BLaER1 (cell line): ENCODE data around the gene TIGD4.

Source experiments
- H3K27ac ChIP-seq: shearing (Covaris generic); formaldehyde crosslinking; 2 replicates; pipeline ENCODE4 v1.8.1; 2022
- H3K27me3 ChIP-seq: shearing (Covaris generic); formaldehyde crosslinking; 2 replicates; pipeline ENCODE4 v1.8.1; 2022
- H3K36me3 ChIP-seq: shearing (Covaris generic); formaldehyde crosslinking; 2 replicates; pipeline ENCODE4 v1.8.1; 2022
- H3K4me1 ChIP-seq: shearing (Covaris generic); formaldehyde crosslinking; 2 replicates; pipeline ENCODE4 v1.8.1; 2022
- H3K4me2 ChIP-seq: shearing (Covaris generic); formaldehyde crosslinking; 2 replicates; pipeline ENCODE4 v1.8.1; 2022
- H3K4me3 ChIP-seq: shearing (Covaris generic); formaldehyde crosslinking; 2 replicates; pipeline ENCODE4 v1.8.1; 2022
- H3K9ac ChIP-seq: shearing (Covaris generic); formaldehyde crosslinking; 2 replicates; pipeline ENCODE4 v1.8.1; 2022
- H3K9me3 ChIP-seq: shearing (Covaris generic); formaldehyde crosslinking; 2 replicates; pipeline ENCODE4 v1.8.1; 2022
- H4K20me1 ChIP-seq: shearing (Covaris generic); formaldehyde crosslinking; 2 replicates; pipeline ENCODE4 v1.8.1; 2022
- Cebpa-rat ChIP-seq: shearing (Covaris generic); IDR thresholded peaks from 2 replicates; pipeline ENCODE4 v1.8.1; 2022

The TIGD4 gene

DNA sequence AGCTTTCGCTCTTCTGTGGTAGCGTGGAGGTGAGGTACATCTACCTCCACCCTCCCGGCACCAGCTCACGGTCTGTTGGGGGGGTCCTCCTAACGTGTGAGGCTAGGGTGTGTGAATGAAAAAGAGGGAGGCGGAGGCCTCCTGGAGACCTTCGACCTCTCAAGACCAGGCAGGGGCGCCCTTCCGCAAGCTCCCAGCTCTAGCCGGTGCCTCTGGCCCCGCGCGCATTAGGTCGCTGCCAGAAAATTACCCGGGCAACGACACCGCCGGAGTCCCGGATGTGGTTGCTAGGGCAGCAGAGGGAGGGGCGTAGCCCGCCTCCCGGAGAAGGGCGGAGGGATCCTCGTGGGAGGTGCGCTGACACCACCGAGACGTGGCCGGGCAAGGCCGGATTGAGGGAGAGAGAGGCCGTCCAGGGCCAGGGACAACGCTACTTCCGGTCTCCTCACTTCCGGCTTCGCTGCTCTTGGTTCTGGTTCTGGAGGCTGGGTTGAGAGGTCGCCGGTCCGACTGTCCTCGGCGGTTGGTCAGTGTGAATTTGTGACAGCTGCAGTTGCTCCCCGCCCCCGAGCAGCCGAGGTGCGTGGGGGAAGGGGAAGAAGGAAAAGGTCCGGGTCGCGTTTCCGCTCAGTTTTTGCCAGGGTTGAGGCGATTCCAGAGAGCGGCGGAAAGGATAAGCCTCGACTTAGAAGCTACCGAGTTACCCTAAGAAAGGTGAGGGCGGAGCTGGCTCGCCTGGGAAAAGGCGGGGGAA, at the start of gene TIGD4, which contains the start of gene ARFIP1:
Gene TIGD4, minus strand, starts transcription at position 218 of the 754 bp plus-strand sequence. CDS start 8,726 bp downstream, outside the sequence.
Gene ARFIP1, plus strand, starts transcription at position 442 of the 754 bp plus-strand sequence. CDS start 49,680 bp downstream, outside the sequence.
- Histone ChIP-seq H3K4me3 (peak within 1 kb of the TSS; percentile 76), H3K9me3 (no peaks in the 10 kb centered on the region), H4K20me1 (peaks cover 45% of the 10 kb centered on the region), H3K27ac (peak within 1 kb of the TSS; percentile 62), H3K4me1 (peaks cover 59% of the 10 kb centered on the region), H3K27me3 (no peaks in the 10 kb centered on the region), H3K4me2 (peak within 1 kb of the TSS; percentile 88), H3K9ac (peak within 1 kb of the TSS; percentile 73), H3K36me3 (no peaks in the 10 kb centered on the region)
- no peak for TF ChIP-seq Cebpa-rat

DNA sequence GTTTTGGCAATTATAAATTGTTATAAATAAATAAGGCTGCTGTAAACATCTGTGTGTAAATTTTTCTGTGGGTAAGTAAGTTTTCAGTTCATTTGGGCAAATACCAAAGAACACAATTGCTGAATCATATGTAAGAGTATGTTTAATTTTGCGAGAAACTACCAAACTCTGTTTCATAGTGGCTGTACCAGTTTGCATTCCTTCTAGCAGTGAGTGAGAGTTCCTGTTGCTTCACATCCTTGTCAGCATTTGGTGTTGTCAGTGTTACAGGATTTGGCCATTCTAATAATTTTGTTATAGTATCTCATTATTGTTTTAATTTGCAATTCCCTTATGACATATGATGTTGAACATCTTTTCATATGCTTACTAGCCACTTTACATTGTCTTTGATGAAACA, 48.6 kb upstream of the TIGD4 start:
- no peak overlapping the region for H3K9ac ChIP-seq
- H3K27ac ChIP-seq = no peak overlapping the region
- H3K4me3 ChIP-seq = no peak overlapping the region
- 0 out of 2 replicates have a peak, but pooled peaks cover 8% of the 10 kb centered on the region for H3K36me3 ChIP-seq
- no peak overlapping the region for H3K4me2 ChIP-seq
- H3K9me3 ChIP-seq = peaks cover 9% of the 10 kb centered on the region
- TF ChIP-seq Cebpa-rat = no peak
- no peaks in the 10 kb centered on the region for H4K20me1 ChIP-seq
- no peaks in the 10 kb centered on the region for H3K4me1 ChIP-seq
- H3K27me3 ChIP-seq = no peaks in the 10 kb centered on the region

- Histone ChIP-seq H3K4me3 (no peak overlapping the region), H3K9ac (no peak overlapping the region), H3K27ac (no peak overlapping the region), H3K27me3 (no peaks in the 10 kb centered on the region), H3K36me3 (peaks cover 7% of the 10 kb centered on the region; the same call in 1 of the 2 replicates), H3K4me2 (no peak overlapping the region), H3K9me3 (peaks cover 16% of the 10 kb centered on the region), H4K20me1 (no peaks in the 10 kb centered on the region), H3K4me1 (no peaks in the 10 kb centered on the region)
- TF ChIP-seq Cebpa-rat = no peak
Observed at GRCh38 chr4:152825336-152825735, 45.8 kb upstream of the TIGD4 start.

GRCh38 chr4:152824561-152824960, 45.0 kb upstream of the TIGD4 start:
- Histone ChIP-seq H3K27me3 (no peaks in the 10 kb centered on the region), H3K36me3 (peaks cover 15% of the 10 kb centered on the region), H3K9me3 (peaks cover 24% of the 10 kb centered on the region), H3K9ac (no peak overlapping the region), H4K20me1 (no peaks in the 10 kb centered on the region), H3K4me3 (no peak overlapping the region), H3K4me2 (no peak overlapping the region), H3K27ac (no peak overlapping the region), H3K4me1 (no peaks in the 10 kb centered on the region)
- no peak for TF ChIP-seq Cebpa-rat

DNA sequence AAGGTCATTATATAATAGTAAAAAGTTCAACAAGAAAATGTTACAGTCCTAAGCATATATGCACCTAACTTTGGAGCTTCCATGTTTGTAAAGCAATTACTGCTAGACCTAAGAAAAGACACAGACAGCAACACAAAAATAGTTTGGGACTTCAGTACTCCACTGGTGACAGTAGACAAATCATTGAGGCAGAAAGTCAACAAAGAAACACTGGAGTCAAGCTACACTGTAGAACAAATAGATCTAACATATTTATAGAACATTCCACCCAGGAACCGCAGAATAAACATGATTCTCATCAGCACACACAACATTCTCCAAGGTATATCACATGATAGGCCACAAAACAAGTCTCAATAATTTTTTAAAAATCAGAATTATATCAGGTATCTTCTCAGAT, 42.8 kb upstream of the TIGD4 start:
- H3K9me3 ChIP-seq = peaks cover 36% of the 10 kb centered on the region
- peaks cover 11% of the 10 kb centered on the region for H3K4me1 ChIP-seq
- no peak overlapping the region for H3K4me2 ChIP-seq
- peaks cover 28% of the 10 kb centered on the region for H3K36me3 ChIP-seq
- no peak overlapping the region for H3K9ac ChIP-seq
- no peak overlapping the region for H3K27ac ChIP-seq
- no peak for TF ChIP-seq Cebpa-rat
- no peaks in the 10 kb centered on the region for H3K27me3 ChIP-seq
- no peaks in the 10 kb centered on the region for H4K20me1 ChIP-seq
- no peak overlapping the region for H3K4me3 ChIP-seq

GRCh38 chr4:152820073-152820472, 40.5 kb upstream of the TIGD4 start:
- no peaks in the 10 kb centered on the region for H3K27me3 ChIP-seq
- peaks cover 53% of the 10 kb centered on the region for H3K9me3 ChIP-seq
- H3K4me3 ChIP-seq = no peak overlapping the region
- peaks cover 20% of the 10 kb centered on the region for H3K4me1 ChIP-seq
- no peak for TF ChIP-seq Cebpa-rat
- H3K4me2 ChIP-seq = no peak overlapping the region
- H3K9ac ChIP-seq = no peak overlapping the region
- no peaks in the 10 kb centered on the region for H4K20me1 ChIP-seq
- no peak overlapping the region for H3K27ac ChIP-seq
- H3K36me3 ChIP-seq = peaks cover 41% of the 10 kb centered on the region

DNA sequence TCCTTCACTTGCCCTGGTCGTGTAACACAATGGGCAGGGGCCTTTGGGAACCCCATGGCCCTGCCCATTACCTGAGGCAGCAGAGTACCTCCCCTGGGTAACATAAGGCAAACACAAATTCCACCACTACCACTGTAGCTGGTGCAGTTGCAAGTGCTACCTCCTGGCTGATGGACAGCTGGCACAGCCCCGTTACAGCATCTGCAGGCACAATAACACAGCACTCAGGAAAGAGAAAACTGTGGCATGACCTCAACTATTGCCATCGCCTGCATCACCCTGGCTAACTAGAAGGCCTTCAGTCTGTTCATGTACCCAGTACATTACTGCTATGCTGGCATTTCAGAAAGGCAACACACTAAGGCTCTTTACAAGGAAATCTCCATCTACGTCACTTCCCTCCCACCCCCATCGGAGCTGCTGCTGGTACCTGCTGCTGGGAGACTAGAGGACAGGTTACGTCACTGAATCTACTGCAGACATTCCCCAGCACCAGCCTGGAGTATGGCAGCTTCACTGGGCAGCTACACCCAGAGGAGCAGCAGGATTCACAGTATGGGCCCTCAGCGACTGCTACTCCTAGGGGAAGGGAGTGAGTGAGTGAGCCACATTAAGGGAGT, 39.6 kb upstream of the TIGD4 start:
- H3K9ac ChIP-seq = no peak overlapping the region
- H3K27me3 ChIP-seq = no peaks in the 10 kb centered on the region
- H3K9me3 ChIP-seq = peaks cover 62% of the 10 kb centered on the region
- no peaks in the 10 kb centered on the region for H4K20me1 ChIP-seq
- H3K27ac ChIP-seq = no peak overlapping the region
- peaks cover 50% of the 10 kb centered on the region for H3K36me3 ChIP-seq
- TF ChIP-seq Cebpa-rat = no peak
- H3K4me3 ChIP-seq = no peak overlapping the region
- H3K4me2 ChIP-seq = no peak overlapping the region
- peaks cover 20% of the 10 kb centered on the region for H3K4me1 ChIP-seq

GRCh38 chr4:152817331-152817730, 37.8 kb upstream of the TIGD4 start:
- peak overlapping the region; percentile 43 for H3K4me2 ChIP-seq
- peaks cover 76% of the 10 kb centered on the region for H3K9me3 ChIP-seq
- H3K4me3 ChIP-seq = no peak overlapping the region
- TF ChIP-seq Cebpa-rat = no peak
- H3K36me3 ChIP-seq = peaks cover 58% of the 10 kb centered on the region
- H3K27ac ChIP-seq = no peak overlapping the region
- H4K20me1 ChIP-seq = no peaks in the 10 kb centered on the region
- H3K27me3 ChIP-seq = no peaks in the 10 kb centered on the region
- peaks cover 20% of the 10 kb centered on the region for H3K4me1 ChIP-seq
- no peak overlapping the region for H3K9ac ChIP-seq

GRCh38 chr4:152815078-152815477, 35.5 kb upstream of the TIGD4 start:
- H3K27me3 ChIP-seq = no peaks in the 10 kb centered on the region

GRCh38 chr4:152810715-152811287, 31.3 kb upstream of the TIGD4 start:
- Histone ChIP-seq H3K36me3 (peaks cover 40% of the 10 kb centered on the region), H3K27me3 (no peaks in the 10 kb centered on the region), H3K9ac (no peak overlapping the region), H3K27ac (no peak overlapping the region), H3K4me3 (no peak overlapping the region), H3K4me2 (no peak overlapping the region), H3K9me3 (peaks cover 67% of the 10 kb centered on the region), H3K4me1 (peaks cover 12% of the 10 kb centered on the region), H4K20me1 (no peaks in the 10 kb centered on the region)
- TF ChIP-seq Cebpa-rat = no peak

More at GRCh38 chr4:152815078-152815477, 35.5 kb upstream of the TIGD4 start:
- Histone ChIP-seq H3K4me1 (peaks cover 20% of the 10 kb centered on the region), H3K9me3 (peaks cover 74% of the 10 kb centered on the region), H3K36me3 (peaks cover 61% of the 10 kb centered on the region), H3K9ac (no peak overlapping the region), H3K4me2 (no peak overlapping the region), H4K20me1 (no peaks in the 10 kb centered on the region), H3K4me3 (no peak overlapping the region), H3K27ac (no peak overlapping the region)
- TF ChIP-seq Cebpa-rat = no peak
